Mesendoderm (in vitro differentiated cells): Measurements from ENCODE around the gene TGFBR3L.
"Not testable (repeated sequence)": the region's sequence is repeated elsewhere in the genome, so short reads cannot be mapped to it uniquely, and the experiment has no call there.

Source experiments
- DNase-seq: peaks from one replicate; pipeline ENCODE4 v3.0.0; 2013
- H2AK5ac ChIP-seq: 2 replicates; pipeline ENCODE4 v1.6.1; 2013; ENCODE audit warnings: low read length, inconsistent platforms
- H2BK120ac ChIP-seq: 2 replicates; pipeline ENCODE4 v1.6.1; 2013; ENCODE audit warnings: low read depth, mild to moderate bottlenecking, low read length, moderate library complexity, mixed read lengths
- H2BK15ac ChIP-seq: replicated peaks from 2 replicates; pipeline ENCODE4 v1.6.1; 2013; ENCODE audit warnings: low read depth, mild to moderate bottlenecking, moderate library complexity
- H2BK5ac ChIP-seq: 2 replicates; pipeline ENCODE4 v1.6.1; 2013; ENCODE audit warnings: low read length, inconsistent platforms
- H3K18ac ChIP-seq: 2 replicates; pipeline ENCODE4 v1.6.1; 2013; ENCODE audit warnings: mild to moderate bottlenecking, low read length, mixed read lengths
- H3K23ac ChIP-seq: one replicate; pipeline ENCODE4 v1.6.1; 2013; ENCODE audit warnings: low read length
- H3K27ac ChIP-seq: 2 replicates; pipeline ENCODE4 v1.5.1; 2013; ENCODE audit warnings: low read depth, mild to moderate bottlenecking, inconsistent platforms, low read length, moderate library complexity
- H3K27me3 ChIP-seq: 2 replicates; pipeline ENCODE4 v1.6.1; 2013; ENCODE audit warnings: low read length, control low read depth, mild to moderate bottlenecking, inconsistent platforms; ENCODE audit not compliant: insufficient read depth, poor library complexity
- H3K36me3 ChIP-seq: 2 replicates; pipeline ENCODE4 v1.6.1; 2013; ENCODE audit warnings: low read length, inconsistent platforms; ENCODE audit not compliant: control insufficient read depth, insufficient read depth
- H3K4ac ChIP-seq: one replicate; pipeline ENCODE4 v1.6.1; 2013; ENCODE audit warnings: low read depth, mild to moderate bottlenecking, low read length, moderate library complexity
- H3K4me1 ChIP-seq: 2 replicates; pipeline ENCODE4 v1.6.1; 2013; ENCODE audit warnings: low read depth, low read length, inconsistent platforms; ENCODE audit not compliant: control insufficient read depth
- H3K4me2 ChIP-seq: 2 replicates; pipeline ENCODE4 v1.6.1; 2013; ENCODE audit warnings: low read length
- H3K4me3 ChIP-seq: 2 replicates; pipeline ENCODE4 v1.5.1; 2013; ENCODE audit warnings: mild to moderate bottlenecking, low read length
- H3K56ac ChIP-seq: one replicate; pipeline ENCODE4 v1.6.1; 2013; ENCODE audit warnings: low read length
- H3K79me1 ChIP-seq: 2 replicates; pipeline ENCODE4 v1.6.1; 2013; ENCODE audit warnings: low read length, inconsistent platforms
- H3K79me2 ChIP-seq: 2 replicates; pipeline ENCODE4 v1.6.1; 2013; ENCODE audit warnings: mild to moderate bottlenecking, low read length; ENCODE audit not compliant: control insufficient read depth, insufficient read depth
- H3K9ac ChIP-seq: 2 replicates; pipeline ENCODE4 v1.6.1; 2013; ENCODE audit warnings: low read length, inconsistent platforms
- H4K5ac ChIP-seq: one replicate; pipeline ENCODE4 v1.6.1; 2013; ENCODE audit warnings: low read length
- H4K8ac ChIP-seq: one replicate; pipeline ENCODE4 v1.6.1; 2013; ENCODE audit warnings: low read depth, mild to moderate bottlenecking, control low read depth, low read length, moderate library complexity
- WGBS: extraction: QIAGEN DNeasy Blood & Tissue Kit; methylation state at CpG from one replicate; pipeline ENCODE4 v1.1.7; 2013; ENCODE audit warnings: low lambda C conversion rate, missing lambda C conversion rate; ENCODE audit not compliant: insufficient coverage; ENCODE audit errors: extremely low coverage; 5-methylcytosine and 5-hydroxymethylcytosine counted together

TGFBR3L gene

DNA sequence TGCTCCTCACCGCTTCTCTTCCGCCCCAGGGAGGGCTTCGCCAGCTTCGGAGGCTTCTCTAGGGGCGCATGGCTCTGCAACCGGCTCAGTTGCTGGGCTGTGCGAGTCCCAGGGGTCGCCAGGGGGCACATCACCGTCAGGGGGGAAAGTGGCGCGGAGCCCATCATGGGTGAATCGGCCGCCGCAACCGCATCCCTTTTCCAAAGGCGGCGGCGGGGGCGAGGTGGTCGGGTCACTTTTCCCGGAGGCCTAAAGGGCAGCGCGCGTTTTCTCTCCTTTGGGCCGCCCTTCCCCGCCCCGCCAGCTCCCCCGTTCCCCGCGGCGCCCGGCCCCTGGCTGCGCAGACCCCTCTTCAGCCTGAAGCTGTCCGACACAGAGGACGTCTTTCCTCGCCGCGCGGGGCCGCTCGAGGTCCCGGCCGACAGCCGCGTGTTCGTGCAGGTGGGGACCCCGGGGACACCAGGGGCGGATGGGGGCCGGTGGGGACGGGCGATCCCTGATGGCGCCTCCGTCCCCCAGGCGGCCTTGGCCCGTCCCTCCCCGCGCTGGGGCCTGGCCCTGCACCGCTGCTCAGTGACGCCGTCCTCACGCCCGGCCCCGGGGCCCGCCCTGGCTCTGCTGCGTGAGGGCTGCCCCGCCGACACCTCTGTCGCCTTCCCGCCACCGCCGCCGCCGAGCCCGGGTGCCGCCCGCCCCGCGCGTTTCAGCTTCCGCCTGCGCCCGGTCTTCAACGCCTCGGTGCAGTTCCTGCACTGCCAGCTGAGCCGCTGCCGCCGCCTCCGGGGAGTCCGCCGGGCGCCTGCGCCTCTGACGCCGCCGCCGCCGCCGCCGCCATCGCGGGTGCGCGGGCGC, 1.7 kb downstream of the TGFBR3L start:
- peaks cover 19% of the 10 kb centered on the region for H3K27me3 ChIP-seq
- peaks cover 3% of the 10 kb centered on the region for H3K36me3 ChIP-seq
- H4K8ac ChIP-seq, result no peak overlapping the region
- H3K23ac ChIP-seq, result peak overlapping the region; percentile 2
- no peak overlapping the region for H3K4me3 ChIP-seq
- H2BK15ac ChIP-seq, result no peak overlapping the region
- peak; percentile 29 for DNase-seq
- no peak overlapping the region for H3K27ac ChIP-seq
- H2BK5ac ChIP-seq, result no peak overlapping the region
- no peaks in the 10 kb centered on the region for H3K79me2 ChIP-seq
- no peaks in the 10 kb centered on the region for H3K79me1 ChIP-seq
- H3K9ac ChIP-seq, result peak overlapping the region; percentile 40
- H4K5ac ChIP-seq, result no peak overlapping the region
- peak overlapping the region; percentile 67 for H3K56ac ChIP-seq
- peaks cover 2% of the 10 kb centered on the region for H3K4me1 ChIP-seq
- H2BK120ac ChIP-seq, result no peak overlapping the region
- H2AK5ac ChIP-seq, result no peak overlapping the region
- WGBS, result no CpG with 5 or more reads among the region's 104 CpGs
- H3K4me2 ChIP-seq, result peak overlapping the region; percentile 37
- H3K4ac ChIP-seq, result no peak overlapping the region
- H3K18ac ChIP-seq, result no peak overlapping the region

DNA sequence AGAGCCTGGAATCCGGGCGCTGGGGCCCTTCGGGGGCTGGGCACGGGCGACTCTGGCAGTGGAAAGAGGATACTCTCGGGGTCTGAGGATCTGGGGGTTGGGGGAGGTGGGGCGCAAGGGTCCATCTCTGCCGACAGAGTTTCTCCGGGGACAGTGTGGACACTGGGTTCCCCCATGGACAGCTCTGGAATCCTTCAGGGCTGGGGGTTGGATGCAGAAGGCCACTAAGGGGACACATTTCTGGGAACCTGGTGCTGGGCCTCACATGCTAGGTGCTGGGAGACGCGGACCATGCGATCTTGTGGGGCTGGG, 2.3 kb downstream of the TGFBR3L start:
- Histone ChIP-seq H3K36me3 (peaks cover 3% of the 10 kb centered on the region), H3K4ac (no peak overlapping the region), H3K79me2 (no peaks in the 10 kb centered on the region), H3K4me1 (peaks cover 2% of the 10 kb centered on the region), H3K27me3 (peaks cover 19% of the 10 kb centered on the region), H3K9ac (no peak overlapping the region), H3K4me2 (peak overlapping the region; percentile 3), H3K23ac (no peak overlapping the region), H4K8ac (no peak overlapping the region), H3K4me3 (no peak overlapping the region), H3K56ac (peak overlapping the region; percentile 58), H2AK5ac (no peak overlapping the region), H4K5ac (no peak overlapping the region), H2BK5ac (no peak overlapping the region), H3K79me1 (no peaks in the 10 kb centered on the region), H2BK120ac (no peak overlapping the region), H2BK15ac (no peak overlapping the region), H3K18ac (no peak overlapping the region), H3K27ac (no peak overlapping the region)
- DNase-seq, result no peak
- WGBS, result no CpG with 5 or more reads among the region's 12 CpGs

DNA sequence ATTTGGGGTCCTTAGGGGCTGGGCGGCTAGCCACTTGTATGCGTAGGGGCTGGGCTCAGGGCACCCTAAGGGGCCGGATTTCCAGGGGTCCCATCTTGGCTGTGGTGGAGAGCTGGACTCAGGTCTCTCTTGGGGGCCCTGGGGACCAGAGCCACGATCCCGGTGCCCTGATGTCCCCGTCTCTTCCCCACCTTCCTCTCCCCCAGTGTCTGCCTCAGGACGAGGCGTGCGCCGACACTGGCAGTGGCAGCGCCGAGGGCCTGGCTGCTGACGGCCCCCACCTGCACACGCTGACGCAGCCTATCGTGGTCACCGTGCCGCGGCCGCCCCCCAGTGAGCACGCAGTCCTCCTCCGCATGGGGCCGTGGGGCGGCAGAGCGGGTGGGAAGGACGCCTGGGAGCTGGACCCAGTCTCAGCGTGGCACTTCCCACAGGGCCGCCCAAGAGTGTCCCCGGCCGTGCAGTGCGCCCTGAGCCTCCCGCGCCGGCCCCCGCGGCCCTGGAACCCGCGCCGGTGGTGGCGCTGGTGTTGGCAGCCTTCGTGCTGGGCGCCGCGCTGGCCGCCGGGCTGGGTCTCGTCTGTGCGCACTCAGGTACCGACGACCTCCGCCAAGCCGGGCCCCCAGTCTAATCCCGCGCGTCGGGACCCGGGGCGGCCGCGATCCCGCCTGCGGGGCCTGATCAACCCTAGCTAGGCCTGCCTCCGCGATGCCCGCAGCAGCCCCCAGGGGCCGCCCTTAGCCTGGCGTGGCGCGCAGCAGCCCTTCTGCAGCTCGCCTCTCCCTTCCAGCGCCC, 2.8 kb downstream of the TGFBR3L start:
- Histone ChIP-seq H3K4ac (no peak overlapping the region), H3K79me1 (no peaks in the 10 kb centered on the region), H3K23ac (no peak overlapping the region), H2BK120ac (no peak overlapping the region), H3K56ac (peak overlapping the region; percentile 58), H3K4me2 (peak overlapping the region; percentile 44), H3K4me1 (peaks cover 2% of the 10 kb centered on the region), H3K79me2 (no peaks in the 10 kb centered on the region), H3K9ac (peak overlapping the region; percentile 60), H2BK5ac (no peak overlapping the region), H4K5ac (no peak overlapping the region), H3K36me3 (peaks cover 1% of the 10 kb centered on the region), H3K27me3 (peaks cover 19% of the 10 kb centered on the region), H2BK15ac (no peak overlapping the region), H3K4me3 (no peak overlapping the region), H4K8ac (no peak overlapping the region), H3K18ac (no peak overlapping the region), H3K27ac (no peak overlapping the region), H2AK5ac (no peak overlapping the region)
- no CpG with 5 or more reads among the region's 71 CpGs for WGBS
- DNase-seq, result peak; percentile 75

DNA sequence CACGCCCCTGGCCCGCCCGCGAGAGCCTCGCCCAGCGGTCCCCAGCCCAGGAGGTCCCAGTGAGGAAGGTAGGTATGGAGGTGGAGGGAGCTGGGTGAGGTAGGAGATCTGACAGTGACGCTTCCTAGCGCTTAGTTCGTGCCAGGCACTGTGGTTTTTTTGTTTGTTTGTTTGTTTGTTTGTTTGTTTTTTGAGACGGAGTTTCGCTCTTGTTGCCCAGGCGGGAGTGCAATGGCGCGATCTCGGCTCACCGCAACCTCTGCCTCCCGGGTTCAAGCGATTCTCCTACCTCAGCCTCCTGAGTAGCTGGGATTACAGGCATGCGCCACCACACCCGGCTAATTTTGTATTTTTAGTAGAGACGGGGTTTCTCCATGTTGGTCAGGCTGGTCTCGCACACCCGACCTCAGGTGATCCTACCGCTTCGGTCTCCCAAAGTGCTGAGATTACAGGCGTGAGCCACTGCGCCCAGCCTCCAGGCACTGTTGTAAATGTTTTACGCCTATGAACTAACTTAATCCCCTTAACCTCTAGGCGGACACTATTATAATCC, 3.5 kb downstream of the TGFBR3L start:
- H3K9ac ChIP-seq, result peak overlapping the region; percentile 60
- not testable (repeated sequence) for H2BK120ac ChIP-seq, H2BK5ac ChIP-seq, H3K4me3 ChIP-seq, H3K18ac ChIP-seq, H4K8ac ChIP-seq, H3K79me1 ChIP-seq, H2AK5ac ChIP-seq, H3K27ac ChIP-seq, H3K4ac ChIP-seq, H3K4me1 ChIP-seq, H3K23ac ChIP-seq, DNase-seq, H4K5ac ChIP-seq, H2BK15ac ChIP-seq, H3K79me2 ChIP-seq, H3K36me3 ChIP-seq
- peak overlapping the region; percentile 44 for H3K4me2 ChIP-seq
- peaks cover 19% of the 10 kb centered on the region for H3K27me3 ChIP-seq
- WGBS, result no CpG with 5 or more reads among the region's 29 CpGs
- H3K56ac ChIP-seq, result peak overlapping the region; percentile 58

DNA sequence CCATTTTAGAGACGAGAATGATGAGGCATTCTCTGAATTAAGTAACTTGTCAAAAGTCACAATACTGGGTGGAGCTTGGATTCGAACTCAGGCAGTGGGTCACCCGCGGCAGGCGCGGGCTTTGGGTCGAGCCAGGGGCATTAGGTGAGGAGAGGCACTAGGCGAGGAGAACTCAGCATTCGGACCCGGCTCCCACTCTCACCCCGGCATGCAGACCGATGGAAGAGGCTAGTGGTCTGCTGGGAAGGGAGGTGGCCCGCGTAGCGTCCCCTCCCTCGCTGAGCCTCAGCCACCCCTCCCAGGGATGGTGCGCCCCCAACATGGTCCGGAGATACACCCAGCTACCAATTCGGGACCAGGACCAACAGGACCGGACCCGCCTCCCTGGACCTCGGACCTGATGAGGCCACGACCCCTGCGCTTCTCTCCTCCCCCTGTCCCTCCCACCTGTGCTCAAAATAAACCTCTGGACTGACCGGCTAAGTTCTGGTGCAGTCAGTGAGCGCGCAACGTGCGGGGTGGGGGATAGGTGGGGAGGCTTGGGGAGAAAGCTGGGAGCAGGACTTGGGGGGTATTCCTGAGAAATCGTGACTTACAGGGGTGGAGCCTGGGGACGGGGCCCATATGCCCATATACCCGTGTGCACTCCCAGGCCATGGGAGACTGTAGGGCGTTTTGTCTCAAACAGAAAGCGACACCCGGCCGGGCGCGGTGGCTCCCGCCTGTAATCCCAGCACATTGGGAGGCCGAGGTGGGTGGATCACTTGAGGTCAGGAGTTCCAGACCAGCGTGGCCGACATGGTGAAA, 4.2 kb downstream of the TGFBR3L start:
- Histone ChIP-seq H3K9ac (no peak overlapping the region), H3K18ac (no peak overlapping the region), H2AK5ac (no peak overlapping the region), H3K36me3 (no peaks in the 10 kb centered on the region), H2BK5ac (no peak overlapping the region), H3K56ac (no peak overlapping the region), H3K4me3 (no peak overlapping the region), H3K4ac (no peak overlapping the region), H2BK15ac (no peak overlapping the region), H2BK120ac (no peak overlapping the region), H3K79me1 (no peaks in the 10 kb centered on the region), H4K8ac (no peak overlapping the region), H4K5ac (no peak overlapping the region), H3K23ac (no peak overlapping the region), H3K27ac (no peak overlapping the region), H3K27me3 (peaks cover 19% of the 10 kb centered on the region), H3K4me1 (peaks cover 2% of the 10 kb centered on the region), H3K79me2 (no peaks in the 10 kb centered on the region), H3K4me2 (no peak overlapping the region)
- no peak for DNase-seq
- WGBS, result no CpG with 5 or more reads among the region's 42 CpGs
